HEK293 (cell line): Measurements from ENCODE around the gene IGFBP4.
A peak's percentile ranks its signal among the peaks of the same experiment; 100 is the strongest.

Experiments used
- BCL6B ChIP-seq: fragments of 450-650 bp; formaldehyde crosslinking; IDR thresholded peaks from 2 replicates; pipeline ENCODE4 v1.5.1; 2017; ENCODE audit warnings: missing biosample characterization, missing genetic modification characterization
- FEZF1 ChIP-seq: fragments of 450-650 bp; formaldehyde crosslinking; IDR thresholded peaks from 2 replicates; pipeline ENCODE4 v1.5.1; 2016; ENCODE audit warnings: missing biosample characterization, missing genetic modification characterization
- GLI4 ChIP-seq: fragments of 450-650 bp; formaldehyde crosslinking; IDR thresholded peaks from 2 replicates; pipeline ENCODE4 v1.5.1; 2016; ENCODE audit warnings: missing biosample characterization, missing genetic modification characterization
- OSR2 ChIP-seq: fragments of 450-650 bp; formaldehyde crosslinking; IDR thresholded peaks from 2 replicates; pipeline ENCODE4 v1.5.1; 2016; ENCODE audit warnings: missing biosample characterization, missing genetic modification characterization
- PRDM4 ChIP-seq: fragments of 450-650 bp; formaldehyde crosslinking; IDR thresholded peaks from 2 replicates; pipeline ENCODE4 v1.5.1; 2017; ENCODE audit warnings: missing biosample characterization, missing genetic modification characterization
- SALL2 ChIP-seq: fragments of 450-650 bp; formaldehyde crosslinking; IDR thresholded peaks from 2 replicates; pipeline ENCODE4 v1.5.0; 2017; ENCODE audit warnings: missing biosample characterization, mild to moderate bottlenecking, missing genetic modification characterization, borderline replicate concordance
- SP2 ChIP-seq: fragments of 450-650 bp; formaldehyde crosslinking; IDR thresholded peaks from 2 replicates; pipeline ENCODE4 v1.5.1; 2016; ENCODE audit warnings: missing biosample characterization, missing genetic modification characterization
- TCF7L2 ChIP-seq: IDR thresholded peaks from 2 replicates; pipeline ENCODE4 v1.6.1; 2011; ENCODE audit warnings: low read depth, mild to moderate bottlenecking, inconsistent platforms, low read length, moderate library complexity, borderline replicate concordance
- ZBTB1 ChIP-seq: fragments of 450-650 bp; formaldehyde crosslinking; IDR thresholded peaks from 2 replicates; pipeline ENCODE4 v1.5.1; 2016; ENCODE audit warnings: missing biosample characterization, missing genetic modification characterization
- ZBTB48 ChIP-seq: fragments of 450-650 bp; formaldehyde crosslinking; IDR thresholded peaks from 2 replicates; pipeline ENCODE4 v1.5.1; 2016; ENCODE audit warnings: missing biosample characterization, missing genetic modification characterization
- ZBTB8A ChIP-seq: fragments of 450-650 bp; formaldehyde crosslinking; IDR thresholded peaks from 2 replicates; pipeline ENCODE4 v1.5.1; 2016; ENCODE audit warnings: missing biosample characterization, missing genetic modification characterization
- ZFP69B ChIP-seq: fragments of 450-650 bp; formaldehyde crosslinking; IDR thresholded peaks from 2 replicates; pipeline ENCODE4 v1.5.1; 2016; ENCODE audit warnings: missing biosample characterization, missing genetic modification characterization
- ZNF133 ChIP-seq: fragments of 450-650 bp; formaldehyde crosslinking; IDR thresholded peaks from 2 replicates; pipeline ENCODE4 v1.5.1; 2016; ENCODE audit warnings: missing biosample characterization, missing genetic modification characterization
- ZNF138 ChIP-seq: fragments of 450-650 bp; formaldehyde crosslinking; IDR thresholded peaks from 2 replicates; pipeline ENCODE4 v1.5.1; 2016; ENCODE audit warnings: missing biosample characterization, missing genetic modification characterization, borderline replicate concordance
- ZNF157 ChIP-seq: fragments of 450-650 bp; formaldehyde crosslinking; IDR thresholded peaks from 2 replicates; pipeline ENCODE4 v1.5.1; 2016; ENCODE audit warnings: missing biosample characterization, missing genetic modification characterization
- ZNF202 ChIP-seq: fragments of 450-650 bp; formaldehyde crosslinking; IDR thresholded peaks from 2 replicates; pipeline ENCODE4 v1.5.1; 2016; ENCODE audit warnings: missing biosample characterization, missing genetic modification characterization, borderline replicate concordance
- ZNF266 ChIP-seq: fragments of 450-650 bp; formaldehyde crosslinking; IDR thresholded peaks from 2 replicates; pipeline ENCODE4 v1.5.1; 2016; ENCODE audit warnings: missing biosample characterization, missing genetic modification characterization, low read depth
- ZNF292 ChIP-seq: fragments of 450-650 bp; formaldehyde crosslinking; IDR thresholded peaks from 2 replicates; pipeline ENCODE4 v1.5.1; 2016; ENCODE audit warnings: low read depth, missing biosample characterization, missing genetic modification characterization, borderline replicate concordance
- ZNF341 ChIP-seq: fragments of 450-650 bp; formaldehyde crosslinking; IDR thresholded peaks from 2 replicates; pipeline ENCODE4; 2016; ENCODE audit warnings: low read depth, missing biosample characterization, missing genetic modification characterization
- ZNF350 ChIP-seq: fragments of 450-650 bp; formaldehyde crosslinking; IDR thresholded peaks from 2 replicates; pipeline ENCODE4 v1.5.0; 2017; ENCODE audit warnings: missing biosample characterization, mild to moderate bottlenecking, missing genetic modification characterization
- ZNF423 ChIP-seq: fragments of 450-650 bp; formaldehyde crosslinking; IDR thresholded peaks from 2 replicates; pipeline ENCODE4 v1.5.1; 2016; ENCODE audit warnings: missing biosample characterization, missing genetic modification characterization
- ZNF426 ChIP-seq: fragments of 450-650 bp; formaldehyde crosslinking; IDR thresholded peaks from 2 replicates; pipeline ENCODE4 v1.5.1; 2017; ENCODE audit warnings: missing biosample characterization, missing genetic modification characterization, mild to moderate bottlenecking, inconsistent platforms, moderate library complexity
- ZNF488 ChIP-seq: fragments of 450-650 bp; formaldehyde crosslinking; IDR thresholded peaks from 2 replicates; pipeline ENCODE4 v1.5.1; 2016; ENCODE audit warnings: missing biosample characterization, missing genetic modification characterization
- ZNF501 ChIP-seq: fragments of 450-650 bp; formaldehyde crosslinking; IDR thresholded peaks from 2 replicates; pipeline ENCODE4 v1.5.1; 2016; ENCODE audit warnings: missing biosample characterization, missing genetic modification characterization
- ZNF530 ChIP-seq: fragments of 450-650 bp; formaldehyde crosslinking; IDR thresholded peaks from 2 replicates; pipeline ENCODE4 v1.5.1; 2016; ENCODE audit warnings: low read depth, missing biosample characterization, missing genetic modification characterization
- ZNF555 ChIP-seq: fragments of 450-650 bp; formaldehyde crosslinking; conservative IDR thresholded peaks from 2 replicates; pipeline ENCODE4 v1.5.1; 2017; ENCODE audit warnings: missing biosample characterization, mild to moderate bottlenecking, missing genetic modification characterization, inconsistent platforms
- ZNF560 ChIP-seq: fragments of 450-650 bp; formaldehyde crosslinking; IDR thresholded peaks from 2 replicates; pipeline ENCODE4 v1.5.1; 2017; ENCODE audit warnings: missing biosample characterization, missing genetic modification characterization, borderline replicate concordance
- ZNF561 ChIP-seq: fragments of 450-650 bp; IDR thresholded peaks from 2 replicates; pipeline ENCODE4 v1.5.1; 2018; ENCODE audit warnings: missing biosample characterization, missing genetic modification characterization, borderline replicate concordance
- ZNF645 ChIP-seq: fragments of 450-650 bp; formaldehyde crosslinking; IDR thresholded peaks from 2 replicates; pipeline ENCODE4; 2016; ENCODE audit warnings: missing biosample characterization, missing genetic modification characterization
- ZNF660 ChIP-seq: fragments of 450-650 bp; IDR thresholded peaks from 2 replicates; pipeline ENCODE4 v1.5.1; 2018; ENCODE audit warnings: missing biosample characterization, mild to moderate bottlenecking, missing genetic modification characterization
- ZNF670 ChIP-seq: fragments of 450-650 bp; formaldehyde crosslinking; IDR thresholded peaks from 2 replicates; pipeline ENCODE4 v1.5.1; 2016; ENCODE audit warnings: missing biosample characterization, missing genetic modification characterization, low read depth
- ZSCAN16 ChIP-seq: fragments of 450-650 bp; formaldehyde crosslinking; IDR thresholded peaks from 2 replicates; pipeline ENCODE4 v1.5.1; 2016; ENCODE audit warnings: missing biosample characterization, missing genetic modification characterization
- ZSCAN4 ChIP-seq: fragments of 450-650 bp; formaldehyde crosslinking; IDR thresholded peaks from 2 replicates; pipeline ENCODE4 v1.5.1; 2017; ENCODE audit warnings: missing biosample characterization, missing genetic modification characterization

The IGFBP4 gene

GRCh38 chr17:40485851-40486521 lies 42.7 kb downstream of the IGFBP4 start (continued):
- TF ChIP-seq OSR2 (peak; percentile 82), ZNF560 (tag by site-specific recombination) (no peak), ZNF488 (tag by site-specific recombination) (no peak), FEZF1 (no peak), ZNF561 (tag by site-specific recombination) (no peak; the same call in 1 of the 2 replicates), ZNF202 (tag by site-specific recombination) (no peak), ZNF426 (tag by site-specific recombination) (no peak), TCF7L2 (no peak), SALL2 (no peak), ZNF292 (no peak), ZNF645 (no peak), PRDM4 (tag by site-specific recombination) (no peak), ZBTB8A (no peak), ZSCAN16 (tag by site-specific recombination) (no peak), ZNF670 (tag by site-specific recombination) (no peak), BCL6B (tag by site-specific recombination) (no peak), ZNF350 (no peak), ZNF501 (tag by site-specific recombination) (no peak), ZNF133 (tag by site-specific recombination) (no peak), ZBTB1 (tag by site-specific recombination) (no peak), ZNF138 (tag by site-specific recombination) (no peak), ZNF266 (tag by site-specific recombination) (no peak), ZFP69B (tag by site-specific recombination) (no peak), ZNF423 (tag by site-specific recombination) (no peak), ZSCAN4 (tag by site-specific recombination) (peak; percentile 56), GLI4 (tag by site-specific recombination) (peak; percentile 48; the same call in 1 of the 2 replicates), ZNF530 (no peak), ZNF660 (tag by site-specific recombination) (peak; percentile 75; the same call in 1 of the 2 replicates), ZBTB48 (no peak), ZNF341 (tag by site-specific recombination) (no peak), ZNF555 (tag by site-specific recombination) (no peak), SP2 (tag by site-specific recombination) (no peak), ZNF157 (tag by site-specific recombination) (no peak)
